GM18909 (cell line): Measurements from ENCODE around the gene LMF1.
"Not testable (repeated sequence)": the region's sequence is repeated elsewhere in the genome, so short reads cannot be mapped to it uniquely, and the experiment has no call there.

Experiments used
- ATAC-seq: cut with Tn5 transposase; IDR thresholded peaks from one replicate; pipeline ENCODE4 v1.9.1; 2021; ENCODE audit warnings: mild to moderate bottlenecking; ENCODE audit not compliant: unreplicated experiment, poor library complexity

LMF1 gene

GRCh38 chr16:953818-954217, 17.0 kb downstream of the LMF1 start:
- ATAC-seq: not testable (repeated sequence)

- ATAC-seq: no peak
These were observed 18.5 kb downstream of the LMF1 start for GRCh38 chr16:952321-952720.

DNA sequence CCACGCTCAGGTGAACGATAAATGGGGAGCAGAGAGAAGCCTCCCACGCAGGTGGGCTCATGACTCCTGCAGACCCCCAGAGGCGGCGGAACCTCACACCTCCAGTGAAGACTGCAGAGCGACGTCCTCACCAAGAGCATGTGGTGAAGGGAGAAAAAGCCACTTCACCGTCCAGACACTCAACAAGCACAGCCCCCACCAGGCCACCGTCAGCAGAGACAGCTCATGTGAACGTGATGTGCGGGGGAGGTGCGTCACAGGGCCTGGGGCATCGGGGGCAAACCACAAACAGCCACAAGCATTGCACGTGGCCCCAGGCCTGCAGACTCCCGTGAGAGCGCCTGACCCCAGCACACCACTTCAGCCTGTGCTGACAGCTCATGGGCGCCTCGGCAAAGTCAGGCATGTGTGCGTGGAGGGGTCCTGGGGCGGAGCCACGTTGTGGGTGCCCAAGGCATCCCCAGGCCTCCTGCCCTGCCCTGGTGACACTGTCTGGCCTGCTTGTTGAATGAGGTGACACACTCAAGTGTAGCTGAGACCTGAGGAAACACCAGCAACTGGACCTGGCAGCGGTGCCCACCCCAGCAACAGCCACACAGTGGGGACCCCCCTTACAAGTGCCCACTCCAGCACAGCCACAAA, 19.0 kb downstream of the LMF1 start:
- ATAC-seq: no peak

- ATAC-seq: not testable (repeated sequence)
These were observed 19.8 kb downstream of the LMF1 start for GRCh38 chr16:950733-951573.

GRCh38 chr16:948767-949166, 22.0 kb downstream of the LMF1 start:
- not testable (repeated sequence) for ATAC-seq

DNA sequence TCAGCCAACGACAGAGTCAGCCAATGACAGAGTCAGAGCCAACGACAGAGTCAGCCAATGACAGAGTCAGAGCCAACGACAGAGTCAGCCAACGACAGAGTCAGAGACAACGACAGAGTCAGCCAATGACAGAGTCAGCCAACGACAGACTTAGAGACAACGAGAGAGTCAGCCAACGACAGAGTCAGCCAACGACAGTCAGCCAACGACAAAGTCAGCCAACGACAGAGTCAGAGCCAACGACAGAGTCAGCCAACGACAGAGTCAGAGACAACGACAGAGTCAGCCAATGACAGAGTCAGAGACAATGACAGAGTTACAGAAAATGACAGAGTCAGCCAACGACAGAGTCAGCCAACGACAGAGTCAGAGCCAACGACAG, 22.9 kb downstream of the LMF1 start:
- not testable (repeated sequence) for ATAC-seq

- ATAC-seq: no peak
These were observed 23.4 kb downstream of the LMF1 start for GRCh38 chr16:947255-947921.

DNA sequence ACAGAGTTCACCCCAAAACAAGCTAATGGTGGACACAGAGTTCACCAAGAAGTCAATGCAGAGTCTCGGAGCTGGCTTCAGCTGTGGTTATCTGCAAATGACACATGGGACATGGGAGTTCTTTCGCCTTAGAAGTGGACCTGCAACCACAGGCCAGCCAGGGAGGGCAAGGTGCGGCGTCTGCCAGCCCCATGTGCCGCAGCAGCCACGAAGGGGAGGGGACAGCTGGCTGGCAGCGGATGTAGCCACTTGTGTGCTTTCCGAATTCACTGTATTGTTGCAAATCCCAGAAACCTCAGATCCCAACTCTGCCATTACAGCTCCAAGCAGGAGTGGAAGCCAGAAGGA, 24.8 kb downstream of the LMF1 start:
- ATAC-seq: no peak

DNA sequence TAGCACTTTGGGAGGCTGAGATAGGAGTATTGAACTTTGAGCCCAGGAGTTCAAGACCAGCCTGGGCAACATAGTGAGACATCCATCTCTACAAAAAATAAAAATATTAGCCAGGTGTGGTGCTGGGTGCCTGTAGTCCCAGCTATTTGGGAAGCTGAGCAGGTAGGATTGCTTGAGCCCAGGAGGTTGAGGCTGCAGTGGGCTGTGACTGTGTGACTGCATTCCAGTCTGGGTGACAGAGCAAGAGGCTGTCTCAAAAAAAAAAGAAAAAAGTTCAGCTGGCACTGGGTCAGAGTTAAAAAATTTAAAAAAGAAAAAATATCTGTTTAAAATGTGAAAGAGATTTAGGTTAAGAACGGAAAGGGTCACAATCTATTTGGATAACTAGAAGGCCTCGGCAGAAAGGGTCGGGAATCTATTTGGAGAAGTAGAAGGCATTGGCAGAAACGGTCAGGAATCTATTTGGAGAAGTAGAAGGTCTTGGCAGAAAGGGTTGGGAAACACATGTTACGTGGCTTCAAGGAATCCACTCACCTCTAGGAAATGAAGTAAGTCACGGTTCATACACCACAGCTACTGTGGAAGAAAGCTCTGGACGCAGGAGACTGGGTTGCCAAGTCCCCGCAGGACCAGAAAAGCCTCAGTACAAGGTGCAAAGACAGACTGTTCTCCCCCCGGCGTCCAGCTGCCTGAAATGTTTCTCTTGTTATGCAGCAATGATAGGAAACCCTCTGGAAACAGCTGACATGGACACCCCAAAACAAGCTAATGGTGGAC, 25.3 kb downstream of the LMF1 start:
- ATAC-seq: no peak

- ATAC-seq: no peak
These were observed 26.8 kb downstream of the LMF1 start for GRCh38 chr16:943971-944370.

- ATAC-seq: no peak
These were observed 28.2 kb downstream of the LMF1 start for GRCh38 chr16:942436-943060.

DNA sequence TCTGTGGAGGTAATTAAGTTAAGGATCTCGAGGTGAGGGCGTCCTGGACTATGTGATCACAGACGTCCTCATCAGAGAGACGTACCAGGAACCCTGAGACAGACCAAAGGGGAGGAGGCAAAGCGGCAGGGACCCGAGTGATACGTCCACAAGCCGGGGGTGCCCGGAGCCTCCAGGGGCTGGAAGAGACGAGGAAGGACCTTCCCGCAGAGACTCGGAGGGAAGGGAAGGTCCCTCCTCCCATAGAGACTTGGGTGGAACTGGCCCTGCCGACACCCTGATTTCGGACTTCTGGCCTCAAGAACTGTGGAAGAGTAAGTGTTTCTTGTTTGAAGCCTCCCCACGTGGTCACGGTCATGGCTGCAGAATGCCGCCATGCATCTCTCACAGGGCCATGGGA, 30.8 kb downstream of the LMF1 start:
- ATAC-seq: no peak

DNA sequence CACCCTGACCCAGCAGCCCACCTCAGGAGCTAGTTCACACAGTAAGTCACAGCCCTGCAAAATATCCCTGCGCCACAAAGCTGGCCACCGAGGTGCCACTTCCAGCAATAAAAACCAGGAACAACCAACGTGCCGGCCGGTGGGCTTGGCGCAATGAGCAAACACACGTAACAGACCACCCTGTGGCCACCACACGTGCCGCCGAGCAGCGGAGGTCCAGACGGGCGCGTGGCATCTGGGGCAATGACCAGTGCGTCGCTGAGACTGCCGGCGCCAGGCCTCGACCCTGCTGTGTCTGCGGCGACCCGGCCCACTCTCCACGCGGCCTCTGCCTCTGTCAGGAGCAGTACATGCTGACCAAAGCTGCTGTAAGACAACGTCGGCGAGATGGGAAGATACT, 31.5 kb downstream of the LMF1 start:
- no peak for ATAC-seq

DNA sequence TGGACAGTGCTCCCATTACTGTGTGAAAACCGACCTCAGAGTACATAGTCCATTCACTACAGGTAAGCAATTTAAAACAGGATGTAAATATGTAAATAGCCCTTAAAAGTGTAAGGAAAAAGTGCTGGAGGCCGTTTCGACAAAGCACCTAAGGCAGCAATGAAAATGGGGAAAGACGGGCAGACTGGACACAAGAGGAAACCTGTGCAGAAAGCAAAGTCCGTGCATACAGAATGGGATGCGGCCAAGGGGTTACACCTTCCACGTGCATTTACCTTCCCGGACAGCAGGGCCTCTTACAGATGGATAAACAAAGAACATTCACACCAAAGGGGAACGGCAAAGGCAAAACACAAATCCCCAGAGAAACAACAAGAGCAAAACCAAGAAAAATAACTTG, 32.0 kb downstream of the LMF1 start:
- no peak for ATAC-seq

DNA sequence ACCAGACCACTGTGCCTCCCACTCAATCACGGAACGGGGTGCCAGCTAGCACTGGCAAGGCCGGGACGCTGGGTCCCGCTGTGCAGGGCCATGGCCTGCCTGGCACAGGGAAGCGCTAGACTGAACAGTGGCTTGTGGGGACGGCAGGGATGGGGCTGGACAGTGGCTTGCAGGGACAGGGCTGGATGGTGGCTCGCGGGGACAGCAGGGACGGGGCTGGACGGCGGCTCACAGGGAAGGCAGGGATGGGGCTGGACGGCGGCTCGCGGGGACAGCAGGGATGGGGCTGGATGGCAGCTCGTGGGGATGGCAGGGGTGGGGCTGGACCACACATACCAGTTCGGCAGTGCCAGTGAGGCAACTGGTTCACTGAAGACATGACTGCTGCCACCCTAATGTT, 32.6 kb downstream of the LMF1 start:
- ATAC-seq: no peak

GRCh38 chr16:937723-938122, 33.1 kb downstream of the LMF1 start:
- no peak for ATAC-seq

DNA sequence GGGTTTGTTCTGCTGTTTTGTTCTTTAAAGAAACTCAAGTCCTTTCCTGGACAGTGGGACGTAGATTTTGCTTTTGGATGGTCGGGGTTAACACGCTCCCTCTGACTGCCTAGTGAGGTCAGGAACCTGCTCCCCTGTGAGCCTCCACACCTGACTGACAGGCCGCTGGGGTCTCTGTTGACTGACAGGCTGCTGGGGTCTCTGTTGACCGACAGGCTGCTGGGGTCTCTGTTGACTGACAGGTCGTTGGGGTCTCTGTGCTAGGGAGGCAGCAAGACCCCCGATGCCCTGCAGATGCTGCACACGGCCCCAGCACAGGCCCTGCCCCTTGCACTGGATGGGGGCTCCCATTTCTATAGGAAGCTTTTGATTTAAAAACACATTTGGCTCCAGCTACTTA, 33.5 kb downstream of the LMF1 start:
- no peak for ATAC-seq

DNA sequence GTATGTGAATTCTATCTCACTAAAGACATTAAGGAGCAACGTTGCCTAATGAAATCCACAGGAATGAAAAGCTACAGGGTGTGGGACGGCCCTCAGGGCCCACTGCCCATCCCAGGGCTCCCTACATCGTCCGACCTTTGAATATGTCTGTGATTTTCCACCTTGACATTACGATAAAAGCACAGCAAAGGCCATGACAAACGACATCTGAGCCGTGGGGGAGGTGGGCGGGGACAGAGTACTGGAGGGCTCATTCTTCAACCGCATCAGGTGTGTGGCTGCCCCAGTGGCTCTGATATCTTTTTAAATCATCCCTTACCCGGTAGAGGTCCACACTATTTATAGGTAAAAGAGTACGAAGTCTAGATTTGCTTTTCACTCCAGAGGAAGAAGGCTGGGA, 35.1 kb downstream of the LMF1 start:
- ATAC-seq: no peak

GRCh38 chr16:934178-934577, 36.6 kb downstream of the LMF1 start:
- ATAC-seq: no peak

GRCh38 chr16:933581-933980, 37.2 kb downstream of the LMF1 start:
- ATAC-seq: no peak
